ENCODE data around the gene TUBB2A. TPM values are rescaled to one million over a fixed set of nuclear protein-coding genes. Genes with fewer than 3 reads are reported as not detected.

TUBB2A gene
- total and polyA plus RNA-seq, 2 of the 13 experiments (the other 11 are each of a cell fraction or from before 2014, with no cell fraction given) = 35.3 to 106 TPM

DNA sequence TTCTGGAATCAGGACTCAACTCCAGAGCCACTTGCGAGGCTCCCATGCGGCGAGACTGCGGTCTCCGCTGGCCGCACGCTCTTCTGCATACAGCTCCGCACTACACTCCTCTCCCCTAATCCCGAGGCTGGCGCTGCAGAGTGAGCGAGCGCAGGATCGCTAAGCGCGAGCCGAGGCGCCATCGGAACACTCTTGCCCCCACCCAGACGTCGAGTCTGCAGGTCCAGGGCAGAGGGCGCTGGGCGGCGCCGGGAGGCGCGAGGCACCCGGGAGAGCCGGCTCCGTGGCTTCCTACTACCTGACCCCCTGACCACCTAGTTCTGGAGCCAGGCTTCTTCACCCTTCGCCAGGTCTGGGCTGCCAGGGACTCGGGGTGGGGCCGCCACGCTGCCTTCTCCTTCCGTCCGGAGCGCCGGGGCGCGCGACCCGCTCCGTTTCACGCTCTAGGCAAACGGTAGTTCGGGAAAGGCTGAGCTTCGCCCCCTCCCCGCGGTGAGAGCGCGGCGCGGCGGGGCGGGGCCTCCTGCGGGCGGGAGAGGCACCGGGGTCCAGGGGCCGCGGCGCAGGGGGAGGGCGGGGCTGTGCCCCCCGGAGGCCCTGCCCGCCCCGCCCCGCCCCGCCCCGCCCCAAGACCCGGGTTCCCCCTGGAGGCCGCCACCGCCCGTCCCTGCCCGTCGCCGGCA lies 5.4 kb upstream of the TUBB2A start (continued):
- TF ChIP-seq, protein P1, sequence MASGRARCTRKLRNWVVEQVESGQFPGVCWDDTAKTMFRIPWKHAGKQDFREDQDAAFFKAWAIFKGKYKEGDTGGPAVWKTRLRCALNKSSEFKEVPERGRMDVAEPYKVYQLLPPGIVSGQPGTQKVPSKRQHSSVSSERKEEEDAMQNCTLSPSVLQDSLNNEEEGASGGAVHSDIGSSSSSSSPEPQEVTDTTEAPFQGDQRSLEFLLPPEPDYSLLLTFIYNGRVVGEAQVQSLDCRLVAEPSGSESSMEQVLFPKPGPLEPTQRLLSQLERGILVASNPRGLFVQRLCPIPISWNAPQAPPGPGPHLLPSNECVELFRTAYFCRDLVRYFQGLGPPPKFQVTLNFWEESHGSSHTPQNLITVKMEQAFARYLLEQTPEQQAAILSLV (CRISPR knock-in tag; IDR thresholded peaks at IDR 0.05; ENCODE audit: borderline replicate concordance) = peak; percentile 87
- TF ChIP-seq, protein P2, sequence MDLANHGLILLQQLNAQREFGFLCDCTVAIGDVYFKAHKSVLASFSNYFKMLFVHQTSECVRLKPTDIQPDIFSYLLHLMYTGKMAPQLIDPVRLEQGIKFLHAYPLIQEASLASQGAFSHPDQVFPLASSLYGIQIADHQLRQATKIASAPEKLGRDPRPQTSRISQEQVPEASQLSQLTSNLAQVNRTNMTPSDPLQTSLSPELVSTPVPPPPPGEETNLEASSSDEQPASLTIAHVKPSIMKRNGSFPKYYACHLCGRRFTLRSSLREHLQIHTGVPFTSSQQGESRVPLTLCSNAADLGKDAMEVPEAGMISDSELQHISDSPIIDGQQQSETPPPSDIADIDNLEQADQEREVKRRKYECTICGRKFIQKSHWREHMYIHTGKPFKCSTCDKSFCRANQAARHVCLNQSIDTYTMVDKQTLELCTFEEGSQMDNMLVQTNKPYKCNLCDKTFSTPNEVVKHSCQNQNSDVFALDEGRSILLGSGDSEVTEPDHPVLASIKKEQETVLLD (CRISPR knock-in tag; IDR thresholded peaks at IDR 0.05; ENCODE audit: low read depth) = peak; percentile 94
- TF ChIP-seq, protein P3, sequence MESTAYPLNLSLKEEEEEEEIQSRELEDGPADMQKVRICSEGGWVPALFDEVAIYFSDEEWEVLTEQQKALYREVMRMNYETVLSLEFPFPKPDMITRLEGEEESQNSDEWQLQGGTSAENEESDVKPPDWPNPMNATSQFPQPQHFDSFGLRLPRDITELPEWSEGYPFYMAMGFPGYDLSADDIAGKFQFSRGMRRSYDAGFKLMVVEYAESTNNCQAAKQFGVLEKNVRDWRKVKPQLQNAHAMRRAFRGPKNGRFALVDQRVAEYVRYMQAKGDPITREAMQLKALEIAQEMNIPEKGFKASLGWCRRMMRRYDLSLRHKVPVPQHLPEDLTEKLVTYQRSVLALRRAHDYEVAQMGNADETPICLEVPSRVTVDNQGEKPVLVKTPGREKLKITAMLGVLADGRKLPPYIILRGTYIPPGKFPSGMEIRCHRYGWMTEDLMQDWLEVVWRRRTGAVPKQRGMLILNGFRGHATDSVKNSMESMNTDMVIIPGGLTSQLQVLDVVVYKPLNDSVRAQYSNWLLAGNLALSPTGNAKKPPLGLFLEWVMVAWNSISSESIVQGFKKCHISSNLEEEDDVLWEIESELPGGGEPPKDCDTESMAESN (CRISPR knock-in tag; conservative IDR thresholded peaks at IDR 0.05) = peak; percentile 87
- TF ChIP-seq ZNF350 (CRISPR knock-in tag; IDR thresholded peaks at IDR 0.05; ENCODE audit: borderline replicate concordance, low read depth) = peak; percentile 91
- peak; percentile 12; the same call in 1 of the 2 replicates for TF ChIP-seq ZSCAN21 (CRISPR knock-in tag; IDR thresholded peaks at IDR 0.05; ENCODE audit: borderline replicate concordance)
- no peak for TF ChIP-seq ZNF432 (CRISPR knock-in tag; IDR thresholded peaks at IDR 0.05; ENCODE audit: borderline replicate concordance)
- TF ChIP-seq, protein P4, sequence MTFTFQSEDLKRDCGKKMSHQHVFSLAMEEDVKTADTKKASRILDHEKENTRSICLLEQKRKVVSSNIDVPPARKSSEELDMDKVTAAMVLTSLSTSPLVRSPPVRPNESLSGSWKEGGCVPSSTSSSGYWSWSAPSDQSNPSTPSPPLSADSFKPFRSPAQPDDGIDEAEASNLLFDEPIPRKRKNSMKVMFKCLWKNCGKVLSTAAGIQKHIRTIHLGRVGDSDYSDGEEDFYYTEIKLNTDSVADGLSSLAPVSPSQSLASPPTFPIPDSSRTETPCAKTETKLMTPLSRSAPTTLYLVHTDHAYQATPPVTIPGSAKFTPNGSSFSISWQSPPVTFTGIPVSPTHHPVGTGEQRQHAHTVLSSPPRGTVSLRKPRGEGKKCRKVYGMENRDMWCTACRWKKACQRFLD (CRISPR knock-in tag; IDR thresholded peaks at IDR 0.05; ENCODE audit: borderline replicate concordance) = peak; percentile 89; the same call in 1 of the 2 replicates
- 0 out of 2 replicates have a peak, but pooled peaks have one; percentile 33 for TF ChIP-seq MIER2 (CRISPR knock-in tag; IDR thresholded peaks at IDR 0.05)
- TF ChIP-seq, protein P5, sequence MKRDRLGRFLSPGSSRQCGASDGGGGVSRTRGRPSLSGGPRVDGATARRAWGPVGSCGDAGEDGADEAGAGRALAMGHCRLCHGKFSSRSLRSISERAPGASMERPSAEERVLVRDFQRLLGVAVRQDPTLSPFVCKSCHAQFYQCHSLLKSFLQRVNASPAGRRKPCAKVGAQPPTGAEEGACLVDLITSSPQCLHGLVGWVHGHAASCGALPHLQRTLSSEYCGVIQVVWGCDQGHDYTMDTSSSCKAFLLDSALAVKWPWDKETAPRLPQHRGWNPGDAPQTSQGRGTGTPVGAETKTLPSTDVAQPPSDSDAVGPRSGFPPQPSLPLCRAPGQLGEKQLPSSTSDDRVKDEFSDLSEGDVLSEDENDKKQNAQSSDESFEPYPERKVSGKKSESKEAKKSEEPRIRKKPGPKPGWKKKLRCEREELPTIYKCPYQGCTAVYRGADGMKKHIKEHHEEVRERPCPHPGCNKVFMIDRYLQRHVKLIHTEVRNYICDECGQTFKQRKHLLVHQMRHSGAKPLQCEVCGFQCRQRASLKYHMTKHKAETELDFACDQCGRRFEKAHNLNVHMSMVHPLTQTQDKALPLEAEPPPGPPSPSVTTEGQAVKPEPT (CRISPR knock-in tag; IDR thresholded peaks at IDR 0.05; ENCODE audit: low read depth) = peak; percentile 79; the same call in 1 of the 2 replicates
- TF ChIP-seq GATAD1 (CRISPR knock-in tag; IDR thresholded peaks at IDR 0.05) = peak; percentile 43; the same call in 1 of the 2 replicates
- TF ChIP-seq, protein P6, sequence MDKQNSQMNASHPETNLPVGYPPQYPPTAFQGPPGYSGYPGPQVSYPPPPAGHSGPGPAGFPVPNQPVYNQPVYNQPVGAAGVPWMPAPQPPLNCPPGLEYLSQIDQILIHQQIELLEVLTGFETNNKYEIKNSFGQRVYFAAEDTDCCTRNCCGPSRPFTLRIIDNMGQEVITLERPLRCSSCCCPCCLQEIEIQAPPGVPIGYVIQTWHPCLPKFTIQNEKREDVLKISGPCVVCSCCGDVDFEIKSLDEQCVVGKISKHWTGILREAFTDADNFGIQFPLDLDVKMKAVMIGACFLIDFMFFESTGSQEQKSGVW (CRISPR knock-in tag; IDR thresholded peaks at IDR 0.05; ENCODE audit: borderline replicate concordance) = 0 out of 2 replicates have a peak, but pooled peaks have one; percentile 29
- peak; percentile 63; the same call in 1 of the 2 replicates for TF ChIP-seq MIER3 (CRISPR knock-in tag; IDR thresholded peaks at IDR 0.05; ENCODE audit: borderline replicate concordance)
- no peak for TF ChIP-seq ZFP1 (CRISPR knock-in tag; IDR thresholded peaks at IDR 0.05)
- TF ChIP-seq ZFYVE20 (CRISPR knock-in tag; IDR thresholded peaks at IDR 0.05; ENCODE audit: borderline replicate concordance, low read depth) = peak; percentile 91; the same call in 1 of the 2 replicates
- peak; percentile 64; the same call in 1 of the 2 replicates for TF ChIP-seq KMT2B (CRISPR knock-in tag; IDR thresholded peaks at IDR 0.05)
- TF ChIP-seq ZNF678 (CRISPR knock-in tag; IDR thresholded peaks at IDR 0.05) = peak; percentile 94

Measured in HepG2 (cell line).